ENCODE results near the gene TMEM120B.

DNA sequence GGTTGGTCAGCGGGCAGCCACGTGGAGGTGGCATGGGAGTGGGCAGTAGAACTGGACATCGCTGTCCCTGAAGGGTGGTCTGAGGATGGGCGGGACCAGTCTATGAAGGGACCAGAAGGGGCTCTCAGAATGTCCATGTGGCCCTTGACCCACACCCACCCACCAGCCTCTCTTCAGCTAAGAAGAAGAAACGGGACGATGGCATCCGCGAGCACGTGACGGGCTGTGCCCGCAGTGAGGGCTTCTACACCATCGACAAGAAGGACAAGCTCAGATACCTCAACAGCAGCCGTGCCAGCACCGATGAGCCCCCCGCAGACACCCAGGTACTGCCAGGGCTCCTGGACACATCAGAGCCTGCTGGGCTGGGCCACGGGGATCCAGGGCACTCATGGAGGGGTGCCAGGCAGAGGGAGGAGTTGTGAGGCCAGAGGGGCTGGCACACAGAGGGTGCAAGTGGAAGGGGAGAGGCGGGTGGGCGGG is 112.5 kb downstream of the TMEM120B start:
- TF ChIP-seq, protein P1, sequence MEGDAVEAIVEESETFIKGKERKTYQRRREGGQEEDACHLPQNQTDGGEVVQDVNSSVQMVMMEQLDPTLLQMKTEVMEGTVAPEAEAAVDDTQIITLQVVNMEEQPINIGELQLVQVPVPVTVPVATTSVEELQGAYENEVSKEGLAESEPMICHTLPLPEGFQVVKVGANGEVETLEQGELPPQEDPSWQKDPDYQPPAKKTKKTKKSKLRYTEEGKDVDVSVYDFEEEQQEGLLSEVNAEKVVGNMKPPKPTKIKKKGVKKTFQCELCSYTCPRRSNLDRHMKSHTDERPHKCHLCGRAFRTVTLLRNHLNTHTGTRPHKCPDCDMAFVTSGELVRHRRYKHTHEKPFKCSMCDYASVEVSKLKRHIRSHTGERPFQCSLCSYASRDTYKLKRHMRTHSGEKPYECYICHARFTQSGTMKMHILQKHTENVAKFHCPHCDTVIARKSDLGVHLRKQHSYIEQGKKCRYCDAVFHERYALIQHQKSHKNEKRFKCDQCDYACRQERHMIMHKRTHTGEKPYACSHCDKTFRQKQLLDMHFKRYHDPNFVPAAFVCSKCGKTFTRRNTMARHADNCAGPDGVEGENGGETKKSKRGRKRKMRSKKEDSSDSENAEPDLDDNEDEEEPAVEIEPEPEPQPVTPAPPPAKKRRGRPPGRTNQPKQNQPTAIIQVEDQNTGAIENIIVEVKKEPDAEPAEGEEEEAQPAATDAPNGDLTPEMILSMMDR (conservative IDR thresholded peaks at IDR 0.05; ENCODE audit: low read depth, low read length): no peak
- TF ChIP-seq EZH2 (IDR thresholded peaks at IDR 0.05; ENCODE audit: borderline replicate concordance, low read depth, low read length, poor library complexity, severe bottlenecking): no peak

Measured in A673 (cell line).